IPS-NIHi7 (cell line): ENCODE measurements around the gene BICRA.
"Not testable (repeated sequence)": the region's sequence is repeated elsewhere in the genome, so short reads cannot be mapped to it uniquely, and the experiment has no call there.

Experiments
- DNase-seq: peaks from one replicate; pipeline ENCODE4 v3.0.0; 2012; ENCODE audit warnings: mixed read lengths; ENCODE audit errors: extremely low spot score

Gene BICRA

GRCh38 chr19:47714855-47715254 lies 105.9 kb downstream of the BICRA start:
- DNase-seq = not testable (repeated sequence)

GRCh38 chr19:47716270-47716937 lies 107.5 kb downstream of the BICRA start:
- DNase-seq = no peak

- not testable (repeated sequence) for DNase-seq
Measured at GRCh38 chr19:47718415-47719046, 109.6 kb downstream of the BICRA start.

GRCh38 chr19:47719047-47719859 lies 110.3 kb downstream of the BICRA start:
- DNase-seq = no peak

- no peak for DNase-seq
Measured at GRCh38 chr19:47720669-47721422, 111.9 kb downstream of the BICRA start.

GRCh38 chr19:47723581-47723940 lies 114.6 kb downstream of the BICRA start:
- DNase-seq = no peak

GRCh38 chr19:47725759-47726401 lies 116.9 kb downstream of the BICRA start:
- DNase-seq = no peak

- no peak for DNase-seq
Measured at GRCh38 chr19:47726467-47726866, 117.5 kb downstream of the BICRA start.

GRCh38 chr19:47728295-47728694 lies 119.4 kb downstream of the BICRA start:
- not testable (repeated sequence) for DNase-seq

GRCh38 chr19:47729468-47729798 lies 120.5 kb downstream of the BICRA start:
- DNase-seq = peak; percentile 73

GRCh38 chr19:47729799-47730520 lies 121.0 kb downstream of the BICRA start:
- peak; percentile 93 for DNase-seq

- no peak for DNase-seq
Measured at GRCh38 chr19:47730521-47730889, 121.6 kb downstream of the BICRA start.

- DNase-seq = no peak
Measured at GRCh38 chr19:47730910-47731309, 122.0 kb downstream of the BICRA start.

- peak; percentile 60 for DNase-seq
Measured at GRCh38 chr19:47735131-47735530, 126.2 kb downstream of the BICRA start.

GRCh38 chr19:47740866-47741519 lies 132.1 kb downstream of the BICRA start:
- DNase-seq = no peak

- DNase-seq = no peak
Measured at GRCh38 chr19:47741544-47742140, 132.7 kb downstream of the BICRA start.

- no peak for DNase-seq
Measured at GRCh38 chr19:47742634-47743033, 133.7 kb downstream of the BICRA start.

- peak; percentile 96 for DNase-seq
Measured at GRCh38 chr19:47745010-47745901, 136.3 kb downstream of the BICRA start, which contains the start of gene NOP53. Gene NOP53 (plus strand): TSS chr19:47745546. CDS start chr19:47745560, 14 bp downstream.

GRCh38 chr19:47746129-47746528 lies 137.2 kb downstream of the BICRA start:
- not testable (repeated sequence) for DNase-seq
